Activated CD8-positive, alpha-beta memory T cell treated with anti-CD3 and anti-CD28 coated beads, Interleukin-2, amount 50 U/mL, for 4 hours (primary cell): Measurements from ENCODE around the gene ZBTB24.
A peak's percentile ranks its signal among the peaks of the same experiment; 100 is the strongest.
"Not testable (repeated sequence)": the region's sequence is repeated elsewhere in the genome, so short reads cannot be mapped to it uniquely, and the experiment has no call there.

ENCODE experiments used
- DNase-seq: peaks from one replicate; pipeline ENCODE4 v3.0.0-alpha.2; 2020

The ZBTB24 gene

DNA sequence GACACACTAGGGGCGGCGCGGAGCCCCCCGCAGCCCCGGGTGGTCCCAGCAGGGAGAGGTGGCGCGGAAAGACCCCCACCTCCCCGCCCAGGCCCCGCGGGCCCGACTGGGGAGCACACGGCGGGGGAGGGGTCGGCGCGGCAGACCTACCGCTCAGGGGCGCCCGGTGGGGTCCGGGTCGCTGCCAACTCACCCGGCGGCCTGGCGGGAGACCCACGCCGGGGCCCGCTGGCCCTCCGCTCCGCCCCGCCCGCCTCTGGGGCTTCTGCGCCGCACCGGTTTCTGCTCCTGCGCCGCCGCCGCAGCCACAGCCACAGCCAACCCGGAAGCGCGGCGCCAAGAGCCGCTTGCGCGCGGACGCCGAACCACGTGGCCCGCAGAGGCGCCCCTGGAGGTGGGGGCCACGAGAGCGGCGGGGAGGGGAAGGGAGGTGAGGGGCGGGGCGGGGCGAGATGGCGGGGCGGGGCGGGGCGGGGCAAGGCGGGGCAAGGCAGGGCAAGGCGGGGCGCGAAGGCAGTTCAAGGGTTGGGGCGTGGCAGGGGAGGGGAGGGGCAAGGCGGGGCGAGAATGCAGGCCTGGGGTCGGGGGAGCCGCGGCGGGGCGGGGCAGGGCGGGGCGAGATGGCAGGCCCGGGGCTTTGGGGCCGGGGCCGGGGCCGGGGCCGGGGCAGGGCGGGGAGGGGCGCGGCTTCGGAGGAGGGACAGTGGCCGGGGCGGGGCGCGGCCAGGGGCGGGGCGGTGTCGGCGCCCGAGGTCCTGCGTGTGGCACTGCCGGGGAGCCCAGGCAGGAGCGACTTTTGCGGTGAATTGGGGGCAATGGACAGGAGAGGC is at the start of gene ZBTB24:
Gene ZBTB24, minus strand, starts transcription at position 315 of the 830 bp plus-strand sequence. CDS start 1,193 bp downstream, outside the sequence.
- DNase-seq = peak; percentile 88

DNA sequence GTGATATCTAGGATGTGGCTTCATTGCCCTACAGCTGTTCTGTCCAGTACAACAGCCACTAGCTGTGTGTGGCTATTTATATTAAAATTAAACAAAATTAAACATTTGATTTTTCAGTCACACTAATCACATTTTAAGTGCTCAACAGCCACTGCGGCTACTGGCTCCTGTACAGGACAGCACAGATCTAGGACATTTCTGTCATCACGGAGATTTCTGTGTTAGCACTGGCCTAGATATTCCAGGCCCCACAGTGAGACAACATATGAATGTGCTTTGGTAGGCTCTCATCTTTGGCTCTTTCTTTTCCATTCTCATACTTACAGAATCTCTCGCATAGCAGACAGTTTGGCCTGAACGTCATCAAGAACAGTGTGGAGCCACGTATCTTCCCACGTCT is 48.4 kb upstream of the ZBTB24 start:
- no peak for DNase-seq

DNA sequence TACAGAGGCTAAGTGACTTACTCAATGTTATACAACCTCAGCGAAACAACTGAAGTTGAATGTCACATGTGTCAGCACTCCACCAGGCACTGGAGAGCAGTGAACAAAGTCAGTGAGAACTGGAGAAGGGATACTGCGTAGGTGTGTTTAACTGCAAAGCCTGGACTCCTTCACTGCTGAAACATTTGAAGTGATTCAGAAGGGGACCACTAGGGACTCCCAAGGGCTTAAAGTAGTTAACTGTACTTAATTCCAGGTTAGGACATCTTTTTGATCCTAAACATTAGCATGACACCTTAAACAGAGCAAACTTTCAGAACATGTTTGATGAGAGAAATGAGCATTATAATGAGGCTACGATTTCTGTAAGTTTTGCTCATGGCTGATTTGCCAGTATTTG is 45.0 kb upstream of the ZBTB24 start:
- no peak for DNase-seq

DNA sequence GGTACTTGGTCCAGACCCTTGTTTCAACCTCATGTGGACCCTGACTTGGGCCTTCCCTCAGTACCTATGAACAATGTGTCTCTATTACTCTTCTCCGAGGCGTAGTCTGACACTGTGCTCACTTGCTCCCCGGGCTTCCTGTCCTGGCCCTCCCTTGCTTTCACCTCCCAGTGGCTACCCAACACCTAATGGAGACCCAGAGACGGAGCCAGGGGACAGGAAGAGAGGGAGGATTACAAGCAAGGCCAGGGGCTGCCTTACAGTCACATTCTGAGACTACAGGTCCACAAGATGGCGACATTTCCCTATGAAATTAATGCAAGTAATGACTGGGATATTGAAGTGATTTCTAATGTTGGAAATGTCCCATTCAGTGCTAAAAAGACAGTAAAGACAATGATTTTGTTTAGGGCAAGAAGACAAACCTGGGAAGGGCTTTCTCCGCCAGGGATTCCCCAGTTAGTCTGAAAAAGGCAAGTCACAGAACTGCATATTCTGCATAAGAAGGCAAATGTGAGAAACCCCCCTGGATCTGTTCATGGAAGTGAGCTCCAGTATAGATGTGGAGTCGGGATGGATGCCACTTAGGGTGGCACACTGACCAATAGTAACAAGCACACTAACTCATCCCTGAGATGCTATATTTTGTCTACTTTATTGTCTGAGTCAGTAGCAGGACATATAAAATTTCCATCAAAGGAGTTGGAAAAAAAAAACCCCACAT is 44.0 kb upstream of the ZBTB24 start:
- peak; percentile 41 for DNase-seq

DNA sequence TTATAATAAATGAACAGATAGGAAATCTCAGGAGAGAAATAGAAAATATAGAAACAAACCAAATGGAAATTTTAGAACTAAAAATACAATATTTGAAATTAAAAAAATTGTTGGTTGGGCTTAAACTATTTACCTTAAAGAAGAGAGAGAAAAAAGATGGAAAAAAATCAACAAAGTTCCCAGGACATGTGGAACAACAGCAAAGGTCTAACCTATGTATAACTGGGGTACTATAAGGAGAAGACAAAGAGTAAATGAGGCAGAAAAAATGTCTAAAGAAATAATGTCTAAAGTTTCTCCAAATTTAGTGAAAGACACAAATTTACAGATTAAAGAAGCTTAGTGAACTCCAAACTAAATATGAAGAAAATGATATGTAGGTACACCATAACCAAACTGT is 41.1 kb upstream of the ZBTB24 start:
- DNase-seq = no peak

DNA sequence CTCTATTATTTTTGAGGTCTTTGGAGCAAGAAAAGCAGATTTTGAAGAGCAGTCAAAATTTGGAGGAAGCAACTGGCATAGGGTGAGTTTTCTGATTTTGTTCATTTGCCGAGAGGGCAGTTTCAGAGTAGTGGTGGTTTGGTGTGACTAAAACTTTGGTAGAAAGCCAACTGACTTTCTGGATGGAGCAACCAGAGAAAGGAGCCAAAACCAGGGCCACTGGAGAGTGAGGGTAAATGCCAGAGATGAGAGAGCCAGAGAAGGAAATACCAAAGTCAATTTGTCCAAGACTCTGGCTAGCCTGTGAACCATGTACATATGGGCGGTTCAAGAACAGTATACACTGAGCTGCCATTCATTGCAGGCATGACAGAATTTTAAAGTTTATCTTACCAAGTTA is 40.5 kb upstream of the ZBTB24 start:
- DNase-seq = no peak

DNA sequence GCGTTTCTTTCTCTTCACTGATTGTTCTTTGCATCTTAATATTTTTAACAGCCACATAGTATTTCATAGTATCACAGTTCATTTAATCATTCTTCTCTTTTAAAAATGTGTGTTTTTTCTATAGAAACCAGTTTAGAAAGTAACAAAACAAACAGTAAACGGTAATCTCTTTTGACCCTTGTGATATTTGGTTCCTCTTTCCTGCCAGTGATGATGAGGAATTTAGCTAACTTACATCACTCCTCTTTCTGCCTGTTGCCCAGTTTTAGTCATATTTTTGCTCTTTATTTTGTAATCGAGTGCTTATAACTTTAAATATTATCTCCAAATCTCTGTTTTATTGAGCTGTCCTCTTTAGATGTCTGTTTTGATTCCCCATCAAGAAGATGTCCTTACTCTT is 38.1 kb upstream of the ZBTB24 start:
- no peak for DNase-seq

DNA sequence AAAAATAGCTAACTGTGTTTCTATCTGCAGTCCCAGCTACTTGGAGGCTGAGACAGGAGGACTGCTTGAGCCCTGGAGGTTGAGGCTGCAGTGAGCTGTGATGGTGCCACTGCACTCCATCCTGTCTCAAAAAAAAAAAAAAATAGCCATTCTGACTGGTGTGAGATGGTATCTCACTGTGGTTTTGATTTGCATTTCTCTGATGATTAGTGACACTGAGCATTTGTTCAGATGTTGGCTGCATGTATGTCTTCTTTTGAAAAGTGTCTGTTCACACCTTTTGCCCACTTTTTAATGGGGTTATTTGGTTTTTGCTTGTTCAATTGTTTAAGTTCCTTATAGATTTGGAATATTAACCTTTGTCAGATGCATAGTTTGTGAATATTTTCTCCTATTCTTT is 36.6 kb upstream of the ZBTB24 start:
- DNase-seq = not testable (repeated sequence)

DNA sequence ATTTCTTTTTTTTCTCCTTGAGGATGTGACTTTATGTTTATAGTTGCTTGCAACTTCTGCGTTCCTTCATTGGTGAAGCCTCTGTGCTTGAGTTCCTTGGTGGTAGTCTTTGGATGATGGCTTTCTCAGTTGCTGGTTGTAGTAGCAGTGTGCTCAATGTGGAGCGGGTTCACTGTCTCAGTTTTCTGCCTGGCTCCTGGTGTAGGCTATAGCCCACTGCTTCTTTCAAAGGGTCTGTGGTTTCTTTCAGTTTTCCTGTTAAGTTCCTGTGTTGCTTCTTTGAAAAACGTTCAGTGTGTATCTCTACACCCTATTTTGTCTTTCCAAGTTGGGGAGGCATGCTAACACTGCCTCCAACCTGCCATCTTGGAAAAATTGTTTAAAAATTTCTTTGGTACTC is 33.9 kb upstream of the ZBTB24 start:
- DNase-seq = no peak

DNA sequence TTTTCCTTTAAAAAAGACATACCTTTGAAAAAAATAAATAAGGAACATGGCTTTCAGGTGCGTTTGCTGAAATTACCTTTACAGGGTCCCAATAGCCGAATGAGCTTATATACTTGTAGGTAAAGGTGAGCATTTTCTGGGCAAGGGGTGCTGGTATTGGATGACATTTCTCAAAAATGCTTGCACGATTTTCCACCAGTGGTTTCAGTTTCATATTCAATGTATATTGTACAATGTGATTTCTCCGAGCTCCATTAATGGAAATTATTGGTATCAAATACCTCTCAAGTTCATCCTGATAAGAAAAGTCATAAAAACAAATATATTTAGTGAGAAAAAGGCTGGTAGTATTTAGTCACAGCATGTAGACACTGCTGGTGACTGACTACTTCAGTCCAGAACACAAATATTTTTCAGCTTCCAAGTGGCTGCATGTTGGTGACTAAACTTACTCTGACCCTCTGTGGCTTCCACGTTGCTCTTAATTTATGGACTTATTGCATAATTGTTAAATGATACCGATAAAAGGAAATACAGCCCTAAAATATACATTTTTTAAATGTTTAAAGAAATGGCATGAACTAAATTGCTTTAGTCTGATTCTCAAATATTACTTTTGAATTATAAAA is 32.9 kb upstream of the ZBTB24 start:
- no peak for DNase-seq

DNA sequence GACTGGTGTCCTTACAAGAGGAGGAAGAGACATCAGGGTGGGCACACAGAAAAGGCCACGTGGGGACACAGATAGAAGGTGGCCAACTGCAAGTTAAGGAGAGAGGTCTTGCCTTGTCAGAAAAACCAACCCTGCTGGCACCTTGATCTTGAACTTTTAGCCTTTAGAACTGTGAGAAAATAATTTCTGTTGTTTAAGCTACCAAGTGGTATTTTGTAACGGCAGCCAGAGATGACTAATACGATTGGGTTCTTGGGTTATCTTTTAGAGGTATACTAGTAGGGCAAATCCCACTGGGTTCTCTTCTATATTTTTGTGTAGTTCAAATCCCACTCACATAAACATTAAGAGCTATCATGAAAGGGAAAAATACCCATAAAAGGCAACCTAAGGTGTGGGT is 31.9 kb upstream of the ZBTB24 start:
- DNase-seq = no peak

DNA sequence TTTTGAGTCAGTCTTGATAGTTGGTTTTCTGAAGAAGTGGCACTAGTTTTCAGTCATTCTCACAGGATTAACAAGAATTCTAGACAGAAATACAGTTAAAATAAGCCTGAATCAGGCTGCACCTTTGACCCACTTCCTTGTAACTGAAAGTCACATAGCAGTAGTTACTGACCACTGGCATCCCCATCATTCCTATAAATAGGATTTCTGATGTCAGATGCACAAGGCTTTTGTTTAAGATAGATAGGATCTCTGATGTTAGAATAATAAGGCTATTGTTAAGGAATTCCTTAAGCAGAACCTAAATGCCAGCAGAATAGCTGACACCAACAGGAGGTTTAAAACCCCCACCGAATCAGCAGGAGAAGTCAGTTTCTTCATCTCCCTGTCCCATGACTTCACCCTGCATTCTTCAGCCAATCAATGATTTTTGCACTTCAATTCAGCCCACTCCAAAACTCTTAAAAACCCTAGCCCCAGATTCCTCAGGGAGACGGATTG is 30.6 kb upstream of the ZBTB24 start:
- no peak for DNase-seq

DNA sequence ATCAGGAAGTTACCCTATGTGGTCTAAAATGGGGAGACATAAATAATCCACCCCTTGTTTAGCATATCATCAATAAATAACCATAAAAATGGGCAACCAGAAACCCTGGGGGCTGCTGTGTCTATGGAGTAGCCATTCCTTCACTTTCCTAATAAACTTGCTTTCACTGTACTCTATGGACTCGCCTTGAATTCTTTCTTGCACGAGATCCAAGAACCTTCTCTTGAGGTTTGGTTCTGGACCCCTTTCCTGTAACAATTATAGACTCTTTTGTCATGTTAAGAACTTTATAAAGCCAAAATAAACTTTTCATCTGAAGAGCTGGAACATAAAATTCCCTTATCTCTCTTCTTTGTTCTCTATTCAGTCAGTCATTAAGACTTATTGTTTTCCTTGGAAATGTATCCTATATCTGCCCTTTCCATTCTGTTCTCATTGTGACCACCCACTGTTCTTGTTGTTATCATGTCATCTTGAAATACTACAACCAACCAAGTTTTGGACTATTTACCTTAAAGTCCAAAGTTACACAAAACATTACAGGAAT is 29.3 kb upstream of the ZBTB24 start:
- no peak for DNase-seq

DNA sequence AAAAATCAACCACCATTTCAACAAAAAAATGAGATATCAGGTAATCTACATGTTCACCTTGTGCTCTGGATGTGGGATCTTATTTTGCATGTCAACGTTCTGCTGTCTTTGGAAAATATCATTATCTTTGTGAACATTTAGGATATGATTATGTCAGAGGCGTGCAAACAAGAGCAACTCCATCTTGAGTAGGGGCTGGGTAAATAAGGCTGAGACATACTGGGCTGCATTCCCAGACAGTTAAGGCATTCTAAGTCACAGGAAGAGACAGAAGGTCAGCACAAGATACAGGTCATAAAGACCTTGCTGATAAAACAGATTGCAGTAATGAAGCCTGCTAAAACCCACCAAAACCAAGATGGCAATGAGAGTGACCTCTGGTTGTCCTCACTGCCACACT is 28.8 kb upstream of the ZBTB24 start:
- DNase-seq = no peak

DNA sequence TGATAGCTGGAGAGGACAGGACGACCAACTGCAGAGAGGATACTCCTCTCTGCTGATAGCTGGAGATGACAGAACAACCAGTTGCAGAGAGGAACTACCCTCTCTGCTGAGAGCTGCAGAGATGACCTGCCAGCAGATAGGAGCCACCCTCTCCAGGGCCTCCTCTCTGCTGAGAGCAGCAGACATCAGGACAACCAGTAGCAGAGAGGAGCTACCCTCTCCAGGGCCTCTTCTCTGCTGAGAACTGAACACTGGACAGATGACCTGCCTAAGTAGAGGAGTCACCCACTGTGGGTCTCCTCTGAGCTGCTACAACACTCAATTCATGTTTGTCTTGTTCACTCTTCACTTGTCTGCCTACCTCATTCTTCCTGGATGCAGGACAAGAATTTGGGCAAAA is 27.3 kb upstream of the ZBTB24 start:
- no peak for DNase-seq

DNA sequence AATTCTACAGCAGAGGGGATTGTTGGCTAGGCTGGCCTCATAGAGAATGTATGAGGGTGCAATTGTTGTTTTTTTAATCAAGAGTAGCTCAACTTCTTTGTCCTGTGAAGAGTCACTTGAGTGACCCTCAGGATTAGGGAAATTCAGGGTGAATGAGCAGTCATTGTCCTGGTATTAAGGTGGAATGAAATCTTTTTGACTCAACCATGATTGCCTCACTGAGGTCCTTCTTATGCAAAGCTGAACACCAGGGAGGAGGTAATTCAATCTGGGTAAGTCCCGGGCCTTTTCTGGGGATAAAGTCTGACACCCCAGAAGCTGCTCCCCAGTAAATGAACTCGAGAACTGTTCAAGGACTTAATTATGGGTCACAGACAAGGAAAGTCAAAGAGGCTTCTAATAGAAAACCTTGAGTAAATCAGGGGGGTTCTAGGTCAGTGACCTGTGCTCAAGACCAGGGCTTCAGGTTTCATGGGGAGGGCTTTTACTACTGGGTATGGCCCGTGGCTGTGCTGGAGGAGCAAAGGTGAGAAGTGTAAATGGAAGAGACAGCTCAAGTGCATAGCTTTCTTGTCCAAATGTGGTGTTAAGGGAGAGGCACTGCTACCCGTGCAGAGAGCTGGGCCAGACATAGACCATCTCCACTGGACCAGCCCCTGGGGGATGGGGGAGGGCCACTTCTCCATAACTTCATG is 25.3 kb upstream of the ZBTB24 start:
- DNase-seq = no peak

DNA sequence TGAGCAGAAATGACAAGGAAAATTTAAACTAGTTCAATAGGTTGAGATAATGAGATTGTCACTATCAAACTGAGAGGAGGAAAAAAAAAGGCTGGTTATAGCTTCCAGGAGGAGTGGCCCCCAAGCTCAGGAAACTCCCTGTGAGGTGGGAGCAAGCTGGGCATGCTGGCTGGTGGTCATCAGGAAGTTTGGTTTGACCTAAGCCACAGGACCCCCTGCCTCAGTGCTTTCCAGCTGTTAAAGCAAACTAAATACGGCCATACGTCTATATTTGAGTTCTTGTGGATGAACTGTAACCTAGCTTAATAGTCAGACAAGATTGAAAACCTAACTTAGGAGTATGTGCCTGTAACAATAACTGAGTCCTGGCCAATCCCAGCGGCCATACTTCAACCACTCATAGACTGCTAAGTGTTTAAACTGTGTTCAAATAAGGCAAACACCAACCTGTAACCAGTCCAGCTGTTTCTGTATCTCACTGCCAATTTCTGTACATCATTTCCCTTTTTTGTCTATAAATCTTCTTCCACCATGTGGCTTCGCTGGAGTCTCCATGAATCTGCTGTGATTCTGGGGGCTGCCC is 24.6 kb upstream of the ZBTB24 start:
- no peak for DNase-seq

DNA sequence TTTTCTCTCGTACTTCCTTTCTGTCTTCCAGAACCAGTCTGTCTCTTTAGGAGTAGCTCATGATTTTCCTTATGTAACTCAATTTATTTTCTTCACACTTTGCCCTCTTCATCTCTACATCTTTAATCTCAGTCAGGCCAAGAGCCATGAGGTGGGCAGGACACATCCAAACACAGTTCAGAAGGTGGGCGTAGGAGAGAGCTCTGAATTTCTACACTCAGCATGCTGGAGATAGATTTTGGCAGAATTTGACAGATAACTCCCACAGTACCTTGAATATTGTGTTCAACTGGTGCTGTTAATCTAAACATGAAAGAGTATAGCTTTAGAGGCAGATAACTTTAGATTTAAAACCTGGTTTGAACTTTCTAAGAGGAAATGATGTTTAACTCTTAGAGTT is 23.8 kb upstream of the ZBTB24 start:
- no peak for DNase-seq

DNA sequence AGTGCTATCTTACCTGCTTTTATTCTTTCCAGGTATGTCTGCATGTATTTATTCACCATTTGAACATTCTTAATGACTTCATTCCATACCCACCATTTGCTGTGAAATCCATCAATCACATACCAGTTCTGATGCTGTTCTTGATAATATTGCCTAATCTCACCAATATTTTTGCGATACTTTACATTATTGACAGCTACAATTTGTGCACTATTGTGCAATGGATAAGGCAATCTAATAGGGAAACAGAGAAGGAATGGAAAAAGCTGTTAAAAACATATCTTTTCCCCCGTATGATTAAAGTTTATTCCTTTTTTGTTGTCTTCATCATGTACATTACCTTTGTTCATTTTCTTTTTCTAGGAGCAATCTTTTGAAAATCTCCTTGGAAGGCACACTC is 23.3 kb upstream of the ZBTB24 start:
- DNase-seq = no peak

DNA sequence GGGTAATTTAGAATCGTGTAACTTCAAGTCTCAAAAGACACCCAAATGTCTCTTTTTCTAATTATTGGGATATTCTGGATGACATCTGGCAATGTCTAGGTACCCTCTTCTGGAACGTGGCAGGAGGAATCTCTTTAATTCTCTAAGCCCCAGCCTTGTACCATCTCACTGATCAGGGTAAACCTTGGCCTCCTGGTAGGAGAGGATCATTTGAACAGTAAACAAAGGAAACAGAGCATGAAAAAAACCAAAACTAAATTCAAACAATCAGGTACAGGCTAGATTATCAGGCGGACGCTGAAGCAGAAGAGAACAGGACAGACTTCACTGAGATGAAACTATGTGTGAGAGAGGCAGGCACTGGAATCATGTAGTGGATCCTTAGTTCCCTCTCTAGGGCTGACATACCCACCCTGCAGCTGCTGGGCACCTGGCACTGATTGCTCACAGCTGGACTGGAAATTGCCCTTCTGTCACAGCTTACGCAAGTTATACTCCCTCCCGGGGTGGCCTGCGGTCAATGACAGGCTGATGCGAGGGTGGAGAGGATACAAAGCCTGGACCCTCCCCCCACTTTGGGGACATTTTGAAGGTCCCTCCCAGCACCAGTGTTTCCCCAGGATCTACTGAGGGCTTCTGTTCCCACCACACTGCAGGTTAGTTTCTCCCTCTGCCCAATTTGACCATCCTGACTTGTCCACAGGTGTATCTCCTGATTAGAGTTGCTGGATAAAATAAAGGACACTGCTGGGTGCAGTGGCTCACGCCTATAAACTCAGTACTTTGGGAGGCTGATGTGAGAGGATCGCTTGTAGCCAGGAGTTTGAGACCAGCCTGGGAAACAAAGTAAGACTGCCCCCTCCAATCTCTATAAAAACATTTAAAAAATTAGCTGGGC is 20.6 kb upstream of the ZBTB24 start:
- DNase-seq = no peak

DNA sequence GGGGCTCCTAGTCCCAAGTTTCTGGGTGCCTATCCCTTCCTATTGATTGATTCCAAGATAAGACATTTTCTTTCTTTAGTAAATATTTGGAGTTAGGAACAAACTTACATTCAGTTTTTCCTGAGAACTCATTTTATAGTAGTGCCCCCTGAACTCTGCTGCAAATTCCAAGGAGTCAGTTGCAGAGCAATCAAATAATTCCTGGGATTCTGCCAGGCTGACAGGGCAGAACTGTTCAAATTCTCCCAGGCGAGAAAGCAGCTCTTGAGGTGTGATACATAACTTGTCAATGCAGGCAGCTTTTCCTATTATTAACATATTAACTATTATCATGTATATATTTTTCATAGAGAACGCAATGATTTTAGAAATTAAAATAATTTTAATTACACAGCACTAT is 15.9 kb upstream of the ZBTB24 start:
- no peak for DNase-seq
